Activated naive CD4-positive, alpha-beta T cell treated with anti-CD3 and anti-CD28 coated beads, Interleukin-2, amount 10 ng/mL, durations not matched to agents 7 days and 5 days (primary cell): ENCODE measurements around the gene NFE2L1.
A peak's percentile ranks its signal among the peaks of the same experiment; 100 is the strongest.

Experiments used
- CTCF ChIA-PET: fragments of 350-600 bp; sonication (Branson Sonifier 250); formaldehyde crosslinking; loops from one replicate; lab custom pipeline; 2021; ENCODE audit warnings: antibody characterized with exemption; lab: Charles Lee
- DNase-seq: peaks from one replicate; pipeline ENCODE4 v3.0.0-alpha.2; 2020
- H3K27ac Mint-ChIP-seq: one replicate; pipeline ENCODE4 v1.8.0; 2021; ENCODE audit warnings: mild to moderate bottlenecking, moderate library complexity, mixed read lengths
- H3K27me3 Mint-ChIP-seq: one replicate; pipeline ENCODE4 v1.8.0; 2021; ENCODE audit warnings: mild to moderate bottlenecking, mixed read lengths
- H3K36me3 Mint-ChIP-seq: one replicate; pipeline ENCODE4 v1.8.0; 2021; ENCODE audit warnings: mixed read lengths
- H3K4me1 Mint-ChIP-seq: one replicate; pipeline ENCODE4 v1.8.0; 2021; ENCODE audit warnings: mixed read lengths
- H3K4me3 Mint-ChIP-seq: one replicate; pipeline ENCODE4 v1.8.0; 2021; ENCODE audit warnings: mild to moderate bottlenecking, moderate library complexity, mixed read lengths
- H3K9me3 Mint-ChIP-seq: one replicate; pipeline ENCODE4 v1.8.0; 2021; ENCODE audit warnings: mixed read lengths

NFE2L1 gene

DNA sequence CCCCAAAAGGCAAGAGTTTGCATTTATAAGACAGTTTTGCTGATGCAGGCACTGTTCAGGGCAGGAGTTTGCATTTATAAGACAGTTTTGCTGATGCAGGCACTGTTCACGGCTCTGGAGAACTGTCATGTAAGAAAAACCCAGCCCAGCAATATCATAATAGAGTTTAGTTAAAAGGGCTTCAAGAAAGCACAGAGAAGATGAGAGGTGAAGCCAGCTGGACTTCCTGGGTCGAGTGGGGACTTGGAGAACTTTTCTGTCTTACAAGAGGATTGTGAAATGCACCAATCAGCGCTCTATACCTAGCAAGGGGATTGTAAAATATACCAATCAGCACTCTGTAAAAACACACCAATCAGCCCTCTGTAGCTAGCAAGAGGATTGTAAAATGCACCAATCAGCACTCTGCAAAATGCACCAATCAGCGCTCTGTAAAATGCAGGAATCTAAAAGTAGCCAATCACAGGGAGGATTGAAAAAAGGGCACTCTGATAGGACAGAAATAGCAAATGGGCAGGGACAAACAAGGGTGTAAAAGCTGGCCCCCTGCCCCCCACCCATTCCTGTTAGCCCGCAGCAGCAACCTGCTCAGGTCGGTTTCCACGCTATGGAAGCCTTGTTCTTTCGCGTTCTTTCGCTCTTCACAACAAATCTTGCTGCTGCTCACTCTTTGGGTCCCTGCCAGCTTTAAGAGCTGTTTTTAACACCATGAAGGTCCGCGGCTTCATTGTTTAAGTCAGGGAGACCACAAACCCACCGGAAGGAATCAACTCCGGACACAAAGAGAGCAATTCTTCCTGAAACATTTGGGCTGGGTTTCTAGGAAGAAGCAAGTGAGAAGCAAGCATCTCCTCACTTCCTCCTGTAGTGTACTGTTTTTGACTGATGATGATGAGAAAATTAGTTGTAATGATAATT is 54.9 kb downstream of the NFE2L1 start:
- Mint-ChIP-seq H3K27ac (peak overlapping the region; percentile 92), H3K36me3 (peaks cover 15% of the 10 kb centered on the region), H3K27me3 (no peaks in the 10 kb centered on the region), H3K4me3 (peak overlapping the region; percentile 40), H3K4me1 (peaks cover 68% of the 10 kb centered on the region), H3K9me3 (peaks cover 13% of the 10 kb centered on the region)
- DNase-seq, result peak; percentile 61
- CTCF ChIA-PET, result interaction anchor here (0.6 to 1.4 kb wide), 3 partner anchors 28 to 161 kb away, joined by 3 to 4 read pairs (median 3); partner anchors contain the start of gene PNPO

DNA sequence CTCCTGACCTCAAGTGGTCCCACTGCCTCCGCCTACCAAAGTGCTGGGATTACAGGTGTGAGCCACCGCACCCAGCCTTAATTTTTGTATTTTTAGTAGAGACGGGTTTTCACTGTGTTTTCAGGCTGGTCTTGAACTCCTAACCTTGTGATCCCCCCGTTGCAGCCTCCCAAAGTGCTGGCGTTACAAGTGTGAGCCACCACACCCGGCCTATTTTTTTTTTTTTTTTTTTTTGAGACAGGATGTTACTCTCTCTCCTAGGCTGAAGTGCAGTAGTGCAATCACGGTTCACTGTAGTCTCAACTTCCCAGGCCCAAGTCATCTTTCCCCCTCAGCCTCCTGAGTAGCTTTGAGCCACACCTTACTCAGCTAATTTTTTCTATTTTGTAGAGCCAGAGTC is 56.3 kb downstream of the NFE2L1 start:
- H3K36me3 Mint-ChIP-seq, result peaks cover 15% of the 10 kb centered on the region
- H3K9me3 Mint-ChIP-seq, result peaks cover 13% of the 10 kb centered on the region
- CTCF ChIA-PET, result interaction anchor here (0.9 kb wide), 1 partner anchor 30 kb away, joined by 3 read pairs; no protein-coding TSS in a partner anchor
- H3K27me3 Mint-ChIP-seq, result no peaks in the 10 kb centered on the region
- peak overlapping the region; percentile 6 for H3K4me3 Mint-ChIP-seq
- H3K27ac Mint-ChIP-seq, result peak overlapping the region; percentile 49
- no peak for DNase-seq
- H3K4me1 Mint-ChIP-seq, result peaks cover 67% of the 10 kb centered on the region

DNA sequence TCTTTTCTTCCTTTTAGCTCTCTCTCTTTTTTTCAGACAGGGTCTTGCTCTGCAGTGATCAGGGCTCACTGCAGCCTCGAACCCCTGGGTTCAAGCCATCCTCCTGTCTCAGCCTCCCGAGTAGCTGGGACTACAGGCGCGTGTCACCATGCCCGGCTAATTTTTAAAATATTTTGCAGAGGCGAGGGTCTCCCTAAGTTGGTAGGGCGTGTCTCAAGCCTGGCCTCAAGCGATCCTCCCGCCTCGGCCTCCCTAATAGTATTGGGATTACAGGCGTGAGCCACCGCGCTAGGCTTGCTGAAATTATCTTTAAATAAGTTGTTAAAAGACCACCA is 58.6 kb downstream of the NFE2L1 start:
- H3K4me1 Mint-ChIP-seq, result peaks cover 68% of the 10 kb centered on the region
- peaks cover 13% of the 10 kb centered on the region for H3K9me3 Mint-ChIP-seq

DNA sequence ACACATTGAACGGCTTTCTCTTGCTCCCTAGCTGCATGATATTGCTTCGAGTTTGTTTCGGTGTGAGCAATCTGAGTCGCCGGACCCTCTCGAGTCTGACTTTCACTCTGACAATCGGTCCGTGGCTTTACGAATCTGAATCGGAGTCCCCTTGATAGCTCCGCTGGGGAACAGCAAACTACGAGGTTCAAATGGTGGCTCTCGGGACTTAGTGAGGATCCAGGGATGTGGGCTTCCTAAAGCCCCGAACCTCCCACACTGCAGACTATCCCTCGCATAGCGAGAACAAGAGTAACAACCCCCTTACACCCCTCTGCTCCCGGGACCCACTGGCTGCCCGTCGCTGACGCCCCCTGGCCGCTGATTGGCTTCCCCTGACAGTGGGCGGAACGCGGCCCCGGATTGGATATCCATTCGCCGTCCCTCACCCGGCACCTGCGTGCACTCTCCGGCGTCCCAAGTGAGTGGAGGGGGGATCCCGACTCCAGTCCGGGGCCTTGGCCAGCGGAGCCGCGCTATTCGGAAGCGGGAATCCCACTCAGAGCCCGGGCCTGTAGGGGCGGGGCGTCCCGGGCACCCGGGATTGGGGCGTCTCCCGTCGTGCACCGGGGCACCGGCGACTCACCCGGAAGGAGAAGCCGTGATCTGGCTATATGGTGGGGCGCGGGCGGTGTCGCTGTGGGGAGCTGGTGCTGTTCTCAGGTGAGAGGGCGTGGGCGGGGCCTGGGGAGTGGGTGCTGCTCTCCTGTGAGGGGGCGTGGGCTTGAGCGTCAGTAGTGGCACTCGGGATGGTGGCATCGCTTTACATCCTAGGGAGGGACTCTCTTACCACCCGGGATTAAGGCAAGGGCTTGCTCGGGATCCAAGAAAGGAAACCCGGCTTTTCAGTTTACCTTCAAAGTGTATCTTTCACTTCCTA is 59.2 kb downstream of the NFE2L1 start, which contains the start of gene SNX11:
Gene SNX11 (plus strand): TSS at position 630 of the 919 bp plus-strand sequence. CDS start 4,278 bp downstream, outside the sequence.
- no peaks in the 10 kb centered on the region for H3K27me3 Mint-ChIP-seq
- peak within 1 kb of the TSS; percentile 90 for H3K27ac Mint-ChIP-seq
- peak; percentile 98 for DNase-seq
- H3K9me3 Mint-ChIP-seq, result peaks cover 12% of the 10 kb centered on the region
- peaks cover 70% of the 10 kb centered on the region for H3K4me1 Mint-ChIP-seq
- H3K4me3 Mint-ChIP-seq, result peak within 1 kb of the TSS; percentile 91
- CTCF ChIA-PET, result interaction anchor here (1.1 to 1.6 kb wide), 5 partner anchors 9 to 80 kb away, joined by 3 to 6 read pairs (median 4); no protein-coding TSS in a partner anchor
- H3K36me3 Mint-ChIP-seq, result peaks cover 32% of the 10 kb centered on the region

More for the DNA sequence above, 58.6 kb downstream of the NFE2L1 start:
- peaks cover 26% of the 10 kb centered on the region for H3K36me3 Mint-ChIP-seq
- H3K4me3 Mint-ChIP-seq, result peak overlapping the region; percentile 91
- no peaks in the 10 kb centered on the region for H3K27me3 Mint-ChIP-seq
- no peak for DNase-seq
- peak overlapping the region; percentile 90 for H3K27ac Mint-ChIP-seq
- CTCF ChIA-PET, result interaction anchor here (1.0 to 1.3 kb wide), 2 partner anchors 9 to 160 kb away, joined by 3 read pairs; no protein-coding TSS in a partner anchor

DNA sequence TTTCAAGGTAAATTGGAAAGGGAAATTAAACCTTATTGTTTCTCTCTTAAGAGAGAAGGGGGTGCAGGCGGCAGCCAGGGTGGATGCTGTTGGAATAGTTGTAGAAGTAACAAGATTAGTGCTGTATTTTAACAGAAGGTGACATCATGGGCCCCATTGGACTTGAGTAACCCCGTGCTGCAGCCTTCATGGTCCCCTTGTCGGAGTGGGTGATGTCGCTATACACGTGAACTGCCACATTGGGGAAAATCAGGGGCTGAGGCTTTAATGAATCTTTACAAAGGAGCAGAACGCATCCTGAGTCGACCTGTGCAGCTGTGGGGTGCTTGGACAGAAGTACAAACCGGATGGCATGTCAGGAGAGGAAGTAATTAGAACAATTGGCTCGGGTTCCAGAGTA is 62.6 kb downstream of the NFE2L1 start:
- H3K27me3 Mint-ChIP-seq, result no peaks in the 10 kb centered on the region
- peak overlapping the region; percentile 71 for H3K27ac Mint-ChIP-seq
- H3K4me3 Mint-ChIP-seq, result no peak overlapping the region
- CTCF ChIA-PET, result no interaction called here
- no peak for DNase-seq
- H3K9me3 Mint-ChIP-seq, result no peaks in the 10 kb centered on the region
- peaks cover 57% of the 10 kb centered on the region for H3K4me1 Mint-ChIP-seq
- H3K36me3 Mint-ChIP-seq, result peaks cover 27% of the 10 kb centered on the region
